Duodenal mucosa (tissue), 2 donors: Measurements from ENCODE around the gene OR8H1.

Experiments
- H3K27ac ChIP-seq: one replicate; pipeline ENCODE4 v1.7.0; 2013; ENCODE audit warnings: low read depth, low read length
- H3K27me3 ChIP-seq, 2 donors: one replicate each; pipeline ENCODE4 v1.7.0; 2013; ENCODE audit warnings: low read length in 2 of 2, control low read depth in 1 of 2; ENCODE audit not compliant: insufficient read depth in 2 of 2, control insufficient read depth in 1 of 2
- H3K36me3 ChIP-seq, 2 donors: one replicate each; pipeline ENCODE4 v1.7.0; 2013; ENCODE audit warnings: low read length in 2 of 2, control low read depth in 1 of 2; ENCODE audit not compliant: insufficient read depth in 2 of 2, control insufficient read depth in 1 of 2
- H3K4me1 ChIP-seq, 2 donors: one replicate each; pipeline ENCODE4 v1.7.0; 2013; ENCODE audit warnings: low read length in 2 of 2, control low read depth in 1 of 2; ENCODE audit not compliant: insufficient read depth in 2 of 2, control insufficient read depth in 1 of 2
- H3K4me3 ChIP-seq, 2 donors: one replicate each; pipeline ENCODE4 v1.7.0; 2013; ENCODE audit warnings: low read length in 2 of 2, low read depth in 1 of 2
- H3K9ac ChIP-seq, 2 donors: one replicate each; pipeline ENCODE4 v1.7.0; 2013; ENCODE audit warnings: low read length in 2 of 2, low read depth in 1 of 2
- H3K9me3 ChIP-seq, 2 donors: one replicate each; pipeline ENCODE4 v1.7.0; 2013; ENCODE audit warnings: low read length in 2 of 2, control low read depth in 1 of 2; ENCODE audit not compliant: control insufficient read depth in 1 of 2

OR8H1 gene

GRCh38 chr11:56292154-56292553 is at the start of gene OR8H1:
Gene OR8H1 (minus strand): TSS chr11:56292254. CDS start chr11:56291062, 1,192 bp downstream.
- H3K4me3 ChIP-seq, result no peak within 1 kb of the TSS
- H3K36me3 ChIP-seq, result no peaks in the 10 kb centered on the region
- H3K9me3 ChIP-seq, result peaks cover 6 to 11% of the 10 kb centered on the region in 2 donors
- no peaks in the 10 kb centered on the region for H3K27me3 ChIP-seq
- H3K4me1 ChIP-seq, result no peaks in the 10 kb centered on the region
- H3K27ac ChIP-seq, result no peak within 1 kb of the TSS
- H3K9ac ChIP-seq, result no peak within 1 kb of the TSS

- H3K4me1 ChIP-seq, result no peaks in the 10 kb centered on the region
- H3K4me3 ChIP-seq, result no peak overlapping the region
- H3K9me3 ChIP-seq, result peaks cover 10 to 13% of the 10 kb centered on the region in 2 donors
- no peaks in the 10 kb centered on the region for H3K27me3 ChIP-seq
- no peak overlapping the region for H3K9ac ChIP-seq
- H3K36me3 ChIP-seq, result no peaks in the 10 kb centered on the region
- no peak overlapping the region for H3K27ac ChIP-seq
Measured at GRCh38 chr11:56340289-56340688, 48.2 kb upstream of the OR8H1 start.

DNA sequence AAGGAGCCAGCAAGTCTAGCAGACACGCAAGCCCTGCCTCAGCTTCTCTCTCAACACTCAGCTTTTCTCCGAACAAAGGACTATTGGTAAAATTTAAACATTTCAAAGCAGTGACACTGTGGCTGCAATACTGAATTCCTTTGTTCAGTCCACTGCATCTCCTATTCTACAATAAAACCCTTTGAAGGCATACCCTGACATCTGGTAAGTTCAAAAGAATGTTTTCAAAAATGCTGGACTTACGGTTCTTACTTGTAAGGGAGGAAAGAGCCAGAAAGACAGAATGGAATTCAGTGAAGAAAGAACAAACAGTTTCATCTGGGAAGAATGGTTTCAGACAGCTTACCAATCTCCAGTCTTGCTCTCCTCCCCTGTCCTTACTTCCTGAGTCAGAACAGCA is 41.1 kb upstream of the OR8H1 start:
- H3K27me3 ChIP-seq, result no peaks in the 10 kb centered on the region
- H3K4me1 ChIP-seq, result no peaks in the 10 kb centered on the region
- H3K36me3 ChIP-seq, result no peaks in the 10 kb centered on the region
- no peak overlapping the region for H3K27ac ChIP-seq
- H3K4me3 ChIP-seq, result no peak overlapping the region
- H3K9ac ChIP-seq, result no peak overlapping the region
- H3K9me3 ChIP-seq, result peaks cover 8 to 11% of the 10 kb centered on the region in 2 donors

DNA sequence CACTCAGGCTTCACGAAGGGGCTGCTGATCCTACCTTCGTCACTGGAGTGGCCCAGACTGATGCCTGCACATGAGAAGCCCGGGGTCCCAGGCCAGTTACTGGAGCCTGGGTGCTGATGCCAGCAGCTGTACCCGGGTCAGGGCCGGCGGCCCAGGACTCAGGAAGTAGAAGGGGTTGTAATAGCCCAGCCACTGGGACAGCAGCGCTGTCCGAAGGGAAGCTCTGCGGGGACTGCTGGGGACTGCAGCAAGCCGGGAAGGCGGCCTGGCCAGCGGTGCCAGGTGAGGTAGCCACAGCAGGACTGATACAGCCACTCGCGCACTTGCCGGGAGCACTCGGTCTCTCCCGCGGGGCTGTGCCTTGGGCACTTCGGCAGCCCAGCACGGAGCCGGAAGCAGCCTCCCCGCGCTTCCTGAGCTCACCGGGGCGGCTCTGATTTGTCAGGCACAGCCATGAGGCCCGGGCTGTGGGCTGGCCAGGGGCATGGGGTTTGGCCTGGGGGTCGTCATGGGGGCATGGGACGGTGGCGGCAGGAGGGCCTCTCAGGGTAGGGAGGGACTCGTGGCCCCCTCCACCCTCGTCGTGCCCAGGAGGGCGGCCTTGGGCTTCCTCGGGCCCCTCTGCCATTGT is 39.9 kb upstream of the OR8H1 start:
- H3K9me3 ChIP-seq, result peaks cover 5 to 11% of the 10 kb centered on the region in 2 donors
- H3K27ac ChIP-seq, result no peak overlapping the region
- no peaks in the 10 kb centered on the region for H3K36me3 ChIP-seq
- no peak overlapping the region for H3K9ac ChIP-seq
- no peak overlapping the region for H3K4me3 ChIP-seq
- no peaks in the 10 kb centered on the region for H3K4me1 ChIP-seq
- no peaks in the 10 kb centered on the region for H3K27me3 ChIP-seq

DNA sequence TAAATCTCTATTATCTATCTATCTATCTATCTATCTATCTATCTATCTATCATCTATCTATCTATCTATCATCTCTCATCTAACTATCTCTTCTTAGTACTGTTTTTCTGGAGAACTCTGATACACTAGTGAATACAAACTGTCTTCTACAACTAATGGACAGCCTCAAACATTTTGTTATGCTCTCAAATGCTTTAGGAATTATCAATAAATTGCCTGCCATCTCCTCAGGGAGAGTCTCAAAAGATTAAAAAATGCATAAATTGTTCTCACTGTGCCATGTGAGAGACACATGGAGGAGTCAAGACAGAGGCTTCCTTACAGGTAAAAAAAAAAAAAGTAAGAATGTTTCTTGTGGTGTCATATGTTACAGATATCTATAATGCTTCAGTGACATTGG is 22.8 kb upstream of the OR8H1 start, which contains the start of gene OR8K3:
Gene OR8K3, plus strand, starts transcription at position 301 of the 400 bp plus-strand sequence. CDS start 3,163 bp downstream, outside the sequence.
- Histone ChIP-seq H3K36me3 (no peaks in the 10 kb centered on the region), H3K27me3 (no peaks in the 10 kb centered on the region), H3K27ac (no peak within 1 kb of the TSS), H3K9ac (no peak within 1 kb of the TSS), H3K9me3 (peaks cover 8 to 12% of the 10 kb centered on the region in 2 donors), H3K4me3 (no peak within 1 kb of the TSS), H3K4me1 (no peaks in the 10 kb centered on the region)

DNA sequence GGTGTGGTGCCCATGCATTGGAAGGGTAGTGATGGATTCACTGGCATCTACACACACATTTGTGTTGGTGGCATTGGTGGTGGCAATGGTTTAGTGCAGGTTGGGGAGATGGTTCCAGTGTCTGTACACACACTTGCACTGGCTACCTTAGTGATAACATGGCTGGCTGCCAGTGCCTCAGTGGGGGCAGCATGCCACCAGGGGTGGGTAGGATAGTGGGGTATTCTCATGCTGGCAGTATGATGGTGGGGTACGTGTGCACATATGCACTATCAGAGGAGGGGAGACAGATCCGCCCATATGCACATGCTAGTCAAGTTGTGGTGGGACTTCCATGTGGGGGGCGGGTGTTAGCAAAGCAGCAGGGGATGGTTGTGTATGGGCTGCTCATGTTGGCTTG is 15.8 kb upstream of the OR8H1 start:
- no peaks in the 10 kb centered on the region for H3K4me1 ChIP-seq
- no peak overlapping the region for H3K4me3 ChIP-seq
- no peak overlapping the region for H3K9ac ChIP-seq
- peaks cover 17 to 28% of the 10 kb centered on the region in 2 donors for H3K9me3 ChIP-seq
- no peaks in the 10 kb centered on the region for H3K27me3 ChIP-seq
- H3K27ac ChIP-seq, result no peak overlapping the region
- H3K36me3 ChIP-seq, result no peaks in the 10 kb centered on the region

GRCh38 chr11:56296898-56297297 is 4.8 kb upstream of the OR8H1 start:
- Histone ChIP-seq H3K27me3 (no peaks in the 10 kb centered on the region), H3K36me3 (no peaks in the 10 kb centered on the region), H3K4me3 (no peak overlapping the region), H3K9me3 (peaks cover 0 to 3% of the 10 kb centered on the region in 2 donors), H3K4me1 (no peaks in the 10 kb centered on the region), H3K9ac (no peak overlapping the region), H3K27ac (no peak overlapping the region)

DNA sequence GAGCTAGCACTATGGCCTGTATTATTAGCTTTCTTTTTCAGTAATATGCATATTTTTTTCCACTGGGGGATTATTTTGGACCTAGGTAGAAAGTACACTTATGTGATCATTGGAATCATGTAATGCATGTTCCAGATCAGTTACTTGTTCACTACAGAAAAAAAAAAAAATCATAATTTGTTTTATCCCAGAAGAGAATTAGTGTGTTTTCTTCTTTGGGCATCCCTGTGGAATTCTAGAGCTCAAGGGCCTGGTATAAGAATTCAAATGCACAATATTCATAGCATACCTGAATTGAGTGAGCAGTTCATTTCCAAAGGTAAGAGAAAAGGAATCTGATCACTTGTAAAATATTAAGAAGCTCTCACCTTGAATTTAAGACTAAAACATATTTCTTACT is 18.2 kb downstream of the OR8H1 start, which contains the start of gene OR5T1:
Gene OR5T1, plus strand, starts transcription at position 301 of the 400 bp plus-strand sequence. CDS start 1,485 bp downstream, outside the sequence.
- H3K4me1 ChIP-seq, result no peaks in the 10 kb centered on the region
- no peak within 1 kb of the TSS for H3K27ac ChIP-seq
- no peaks in the 10 kb centered on the region for H3K27me3 ChIP-seq
- no peaks in the 10 kb centered on the region for H3K9me3 ChIP-seq
- H3K4me3 ChIP-seq, result no peak within 1 kb of the TSS
- H3K36me3 ChIP-seq, result no peaks in the 10 kb centered on the region
- H3K9ac ChIP-seq, result no peak within 1 kb of the TSS

GRCh38 chr11:56271092-56271491 is 21.0 kb downstream of the OR8H1 start:
- H3K9me3 ChIP-seq, result peaks cover 3 to 11% of the 10 kb centered on the region in 2 donors
- H3K27ac ChIP-seq, result no peak overlapping the region
- H3K36me3 ChIP-seq, result no peaks in the 10 kb centered on the region
- no peaks in the 10 kb centered on the region for H3K4me1 ChIP-seq
- H3K9ac ChIP-seq, result no peak overlapping the region
- H3K4me3 ChIP-seq, result no peak overlapping the region
- no peaks in the 10 kb centered on the region for H3K27me3 ChIP-seq

- no peaks in the 10 kb centered on the region for H3K9me3 ChIP-seq
Measured at GRCh38 chr11:56251954-56252353, 40.1 kb downstream of the OR8H1 start, which contains the start of gene OR5T3. Gene OR5T3 (plus strand): TSS chr11:56252254. CDS start chr11:56252254, 0 bp downstream.

More at GRCh38 chr11:56251954-56252353, 40.1 kb downstream of the OR8H1 start, which contains the start of gene OR5T3:
- no peaks in the 10 kb centered on the region for H3K4me1 ChIP-seq
- no peaks in the 10 kb centered on the region for H3K36me3 ChIP-seq
- no peak within 1 kb of the TSS for H3K4me3 ChIP-seq
- no peaks in the 10 kb centered on the region for H3K27me3 ChIP-seq
- no peak within 1 kb of the TSS for H3K27ac ChIP-seq
- H3K9ac ChIP-seq, result no peak within 1 kb of the TSS
